Measurements from ENCODE around the gene HEBP1.

HEBP1 gene

DNA sequence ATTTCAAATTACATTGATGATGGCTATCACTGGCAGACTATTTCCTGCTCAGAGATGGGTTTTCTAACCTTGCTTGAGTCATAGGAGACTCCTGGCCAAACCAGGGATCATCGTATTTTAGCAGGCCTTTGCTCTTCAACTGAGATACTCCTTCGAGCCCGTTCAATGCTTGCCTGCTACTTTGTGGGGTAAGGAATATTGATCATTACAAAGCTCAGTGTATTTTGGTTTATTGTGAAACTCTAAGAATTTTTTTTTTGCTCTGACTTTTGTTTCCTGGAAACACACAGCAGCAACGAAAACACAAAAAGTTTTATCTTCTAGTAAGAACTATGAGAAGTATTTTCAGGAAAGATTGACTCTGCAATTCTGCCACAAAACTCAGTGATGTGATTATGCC lies 52.2 kb downstream of the HEBP1 start:
- no peak for DNase-seq

DNA sequence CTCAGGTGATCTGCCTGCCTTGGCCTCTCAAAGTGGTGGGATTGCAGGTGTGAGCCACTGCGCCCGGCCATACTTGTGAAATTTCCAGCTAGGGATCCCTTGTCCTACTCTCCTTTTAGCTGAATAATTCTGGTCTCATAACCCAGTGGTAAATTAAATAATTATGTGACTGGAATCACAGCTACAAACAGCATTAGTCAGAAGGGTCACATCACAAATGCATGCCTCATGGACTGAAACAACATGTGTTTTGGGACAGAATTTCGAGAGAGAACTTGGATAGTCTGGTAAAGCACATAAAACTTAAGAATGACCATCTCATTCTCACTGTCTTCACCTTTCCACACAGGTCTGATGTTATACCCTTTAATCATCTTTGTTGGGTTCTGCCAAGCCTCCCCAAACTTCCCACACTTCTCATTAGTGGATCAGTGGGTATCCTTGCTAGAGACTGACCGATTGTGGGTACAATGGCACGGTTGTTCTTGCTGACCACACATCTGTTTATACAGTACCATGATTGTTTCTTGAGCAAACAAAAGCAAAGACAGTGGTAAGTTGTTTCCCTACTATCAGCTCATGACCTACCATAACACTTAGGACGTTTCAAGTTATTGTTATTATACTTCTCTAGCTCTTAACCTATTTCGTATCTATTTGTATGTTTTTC lies 53.2 kb downstream of the HEBP1 start:
- no peak for DNase-seq

DNA sequence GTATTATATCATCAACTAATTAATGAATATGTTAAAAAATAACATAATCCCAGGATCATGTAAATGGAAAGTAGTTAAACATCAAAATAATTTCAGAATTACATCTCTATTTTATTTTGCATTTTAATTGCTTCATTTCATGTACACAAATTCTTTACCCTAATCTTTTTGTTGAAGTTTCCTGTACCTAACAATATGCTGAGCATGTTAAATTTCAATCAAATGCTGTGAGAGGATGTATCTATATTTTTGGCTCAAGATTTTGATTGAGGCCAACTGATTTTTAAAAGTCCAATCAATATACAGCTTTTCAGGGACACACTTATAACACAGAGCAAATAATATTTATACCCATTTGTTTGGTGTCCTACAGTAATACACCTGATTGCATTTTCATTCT lies 54.5 kb downstream of the HEBP1 start:
- DNase-seq: no peak

DNA sequence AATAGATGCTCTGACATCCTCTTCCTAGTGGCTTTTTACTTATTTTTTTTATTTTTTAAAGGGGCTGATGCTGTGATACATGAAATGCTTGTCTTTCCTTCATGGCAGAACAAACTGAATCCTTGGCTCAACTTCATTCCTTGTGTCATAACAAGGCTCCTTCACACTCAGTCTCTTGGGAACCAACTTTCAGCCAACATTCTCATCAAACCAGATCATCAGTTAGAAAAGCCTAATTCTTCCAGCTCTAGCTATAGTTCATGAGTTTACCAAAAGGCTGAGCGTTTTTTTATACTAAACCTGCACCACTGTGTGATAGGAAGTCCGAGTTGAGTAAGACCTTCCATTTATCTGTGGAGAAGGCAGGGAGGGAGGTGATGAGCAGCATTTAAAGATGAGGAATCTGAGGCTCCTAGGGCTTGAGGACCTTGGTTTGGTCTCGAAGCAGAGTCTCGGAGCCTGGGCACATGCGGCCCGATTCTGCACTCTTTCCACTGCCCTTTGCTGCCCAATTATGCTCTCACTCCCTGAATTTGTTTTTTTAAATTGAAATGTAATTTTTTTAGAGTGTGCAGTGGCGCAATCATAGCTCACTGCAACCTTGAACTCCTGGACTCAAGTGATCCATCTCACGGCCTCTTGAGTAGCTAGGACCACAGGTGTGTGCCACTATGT lies 56.3 kb downstream of the HEBP1 start:
- no peak for DNase-seq

DNA sequence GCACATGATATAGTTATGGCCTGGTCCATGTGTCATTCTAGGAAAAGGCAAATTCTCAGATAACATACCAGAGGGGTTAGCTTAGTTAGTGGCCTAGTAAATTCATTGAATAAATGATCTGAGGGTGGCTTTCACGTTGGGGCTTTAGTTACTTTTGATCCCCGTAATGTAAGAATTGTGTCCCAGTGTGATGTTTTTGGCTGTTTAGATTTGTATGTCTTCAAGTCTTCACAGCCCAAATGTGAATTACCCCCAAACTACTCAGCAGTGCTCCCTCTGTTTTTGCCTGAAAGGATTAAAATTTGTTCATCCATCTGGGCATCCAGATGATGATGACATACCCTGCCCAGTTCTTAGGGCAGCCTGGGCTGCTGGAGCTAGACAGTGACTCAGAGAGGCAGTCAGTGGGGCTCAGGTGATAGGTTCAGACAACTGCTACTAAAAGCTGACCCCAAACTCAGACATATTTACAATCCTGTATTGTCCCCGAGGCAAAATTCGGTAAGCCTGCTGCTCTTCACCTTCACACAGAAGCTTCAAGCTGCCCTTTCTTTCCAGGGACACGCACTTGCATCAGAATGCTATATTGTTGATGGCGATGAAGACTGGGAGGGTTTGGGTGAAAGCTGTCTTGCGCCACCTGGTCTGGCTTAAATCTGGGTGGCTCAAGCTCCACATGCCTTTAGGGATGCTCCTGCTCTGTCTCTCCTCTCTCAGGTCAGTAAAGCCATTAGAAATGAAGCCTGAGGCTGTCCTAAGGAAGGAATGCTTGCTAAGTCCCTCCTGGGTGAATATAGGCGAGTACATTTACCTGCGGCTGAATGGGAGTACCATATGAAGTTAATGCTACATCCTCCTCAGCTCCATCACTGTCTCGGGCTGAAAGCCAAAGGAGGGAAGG lies 58.4 kb downstream of the HEBP1 start:
- no peak for DNase-seq

DNA sequence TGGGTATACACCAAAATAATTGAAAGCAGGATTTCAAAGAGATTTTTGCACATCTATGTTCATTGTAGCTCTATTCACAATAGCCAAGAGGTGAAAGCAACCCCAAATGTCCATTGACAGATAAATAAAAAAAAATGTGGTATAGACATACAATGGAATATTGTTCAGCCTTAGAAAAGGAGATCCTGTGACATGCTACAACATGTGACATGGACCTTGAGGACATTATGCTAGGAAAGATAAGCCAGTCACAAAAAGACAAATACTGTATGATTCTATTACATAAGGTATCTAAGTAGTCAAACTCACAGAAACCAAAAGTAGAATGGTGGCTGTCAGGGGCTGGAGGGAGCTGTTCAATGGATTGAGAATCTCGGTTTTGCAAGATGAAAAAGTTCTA lies 60.2 kb downstream of the HEBP1 start:
- DNase-seq: no peak

DNA sequence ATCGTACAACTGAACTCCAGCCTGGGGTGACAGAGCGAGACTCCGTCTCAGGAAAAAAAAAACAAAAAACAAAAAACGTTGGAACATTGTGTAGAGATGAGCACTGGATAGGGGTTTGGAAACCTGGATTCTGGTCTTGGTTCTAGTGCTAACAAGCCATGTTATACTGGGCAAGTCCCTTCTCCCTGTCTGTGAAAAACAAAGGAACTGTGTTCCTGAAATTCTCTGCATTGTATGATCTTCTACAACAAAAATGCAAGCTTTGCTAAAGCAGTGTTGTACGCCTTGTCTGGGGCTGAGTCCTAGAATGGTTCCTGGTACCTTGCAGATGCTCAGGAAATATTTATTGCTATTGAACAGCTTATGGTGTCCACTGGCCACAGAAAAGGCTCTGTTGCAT lies 61.5 kb downstream of the HEBP1 start:
- DNase-seq: no peak

DNA sequence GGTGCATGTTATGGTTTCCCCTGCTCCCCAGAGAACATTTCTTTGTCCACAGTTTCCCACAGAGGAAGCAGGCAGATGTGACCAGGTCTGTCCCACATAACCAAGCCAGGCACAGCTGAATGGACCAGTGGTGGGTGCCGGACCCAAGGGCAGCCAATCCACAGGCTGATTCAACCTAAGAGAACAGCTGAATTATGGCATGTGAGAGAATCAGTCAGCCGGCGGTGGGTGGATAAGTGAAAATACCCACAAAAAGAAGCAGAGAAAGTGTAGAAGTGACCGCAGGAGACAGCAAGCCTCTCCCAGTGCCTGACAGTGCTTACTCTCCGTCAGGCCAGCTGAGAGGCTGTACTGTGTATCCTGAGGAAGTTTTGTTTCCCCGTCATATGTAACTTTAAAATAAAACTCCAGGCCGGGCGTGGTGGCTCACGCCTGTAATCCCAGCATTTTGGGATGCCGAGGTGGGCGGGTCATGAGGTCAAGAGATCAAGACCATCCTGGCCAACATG lies 63.0 kb downstream of the HEBP1 start:
- DNase-seq: no peak

DNA sequence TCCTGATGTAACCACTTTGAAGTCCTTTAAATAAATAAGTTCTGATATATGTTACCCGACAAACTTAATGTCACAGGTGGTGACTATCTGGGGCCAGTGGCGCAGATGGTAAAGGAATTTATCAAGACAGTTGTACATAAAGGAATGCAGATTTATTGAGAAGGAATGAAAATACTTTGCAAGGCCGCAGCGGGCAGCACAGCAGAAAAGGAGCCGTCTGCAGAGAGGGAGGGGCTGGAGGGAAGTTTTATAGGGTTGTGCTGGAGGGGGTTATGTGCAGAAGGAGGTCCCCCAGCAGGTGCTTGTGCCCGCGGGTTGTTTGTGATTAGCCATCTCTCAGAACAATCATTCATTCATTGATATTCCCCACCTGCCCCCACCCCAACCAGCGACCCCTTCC lies 65.5 kb downstream of the HEBP1 start:
- DNase-seq: no peak

DNA sequence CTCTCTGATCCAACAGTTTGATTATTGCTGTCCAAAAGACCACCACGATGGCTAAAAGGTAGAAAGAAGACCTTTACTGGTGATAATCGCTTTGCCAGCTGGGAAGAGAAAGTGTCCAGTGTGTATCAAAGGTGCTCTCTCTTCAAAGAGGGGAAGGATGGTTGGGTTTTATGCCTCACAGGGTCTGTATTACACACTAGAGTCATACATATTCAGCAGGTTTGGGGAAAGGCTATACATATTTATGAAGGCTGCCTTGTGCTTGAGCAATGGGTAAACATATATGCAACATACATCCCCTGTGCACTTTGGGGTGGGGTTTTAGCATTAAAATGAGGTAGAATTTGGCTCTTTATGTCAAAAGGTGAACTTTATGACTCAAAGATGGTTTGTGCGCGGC lies 66.3 kb downstream of the HEBP1 start:
- no peak for DNase-seq

DNA sequence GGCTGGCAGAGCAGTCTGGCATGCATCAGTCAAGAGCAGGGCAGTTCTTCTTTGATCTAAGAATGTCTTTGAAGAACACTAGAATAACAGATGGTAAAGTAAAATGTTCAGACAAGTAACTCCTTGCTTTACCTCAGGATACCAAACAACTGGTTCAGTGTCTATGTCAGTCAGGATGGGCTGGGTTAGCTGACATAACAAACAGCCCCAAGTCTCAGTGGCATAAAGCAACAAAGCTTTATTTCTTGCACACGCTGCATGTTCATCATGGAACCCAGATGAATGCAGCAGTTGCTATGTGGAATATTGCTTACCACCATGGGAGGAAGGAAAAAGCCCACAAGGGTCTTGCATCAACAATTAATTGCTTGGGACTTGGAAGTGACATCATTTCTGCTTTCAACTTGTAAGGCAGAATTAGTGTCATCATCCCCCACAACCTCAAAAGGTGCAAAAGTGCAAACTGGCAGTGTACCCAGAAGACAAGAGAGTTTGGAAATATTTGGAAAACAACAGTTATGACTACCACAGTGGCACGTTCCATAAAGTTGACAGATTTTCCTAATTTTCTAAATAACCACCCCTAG lies 69.3 kb downstream of the HEBP1 start:
- DNase-seq: no peak

DNA sequence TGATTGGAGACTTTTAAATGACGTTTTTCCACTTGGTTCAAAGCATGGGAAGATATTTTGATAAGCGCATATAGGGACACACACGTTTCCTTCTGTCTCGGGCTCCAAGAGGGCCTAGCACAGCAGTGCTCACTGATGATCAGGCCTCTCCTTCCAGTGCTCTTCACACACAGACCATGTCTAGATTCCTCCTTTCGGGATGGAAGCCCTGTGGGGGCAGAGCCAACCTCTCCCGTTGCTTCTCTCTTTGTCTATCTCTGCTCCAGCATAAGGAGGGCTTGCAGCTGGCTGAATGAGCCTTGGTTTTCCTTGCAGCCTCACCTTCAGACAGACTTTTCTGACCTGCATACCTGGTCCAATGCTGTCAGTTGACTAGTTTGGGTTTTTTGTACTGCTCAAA lies 70.4 kb downstream of the HEBP1 start:
- DNase-seq: no peak

DNA sequence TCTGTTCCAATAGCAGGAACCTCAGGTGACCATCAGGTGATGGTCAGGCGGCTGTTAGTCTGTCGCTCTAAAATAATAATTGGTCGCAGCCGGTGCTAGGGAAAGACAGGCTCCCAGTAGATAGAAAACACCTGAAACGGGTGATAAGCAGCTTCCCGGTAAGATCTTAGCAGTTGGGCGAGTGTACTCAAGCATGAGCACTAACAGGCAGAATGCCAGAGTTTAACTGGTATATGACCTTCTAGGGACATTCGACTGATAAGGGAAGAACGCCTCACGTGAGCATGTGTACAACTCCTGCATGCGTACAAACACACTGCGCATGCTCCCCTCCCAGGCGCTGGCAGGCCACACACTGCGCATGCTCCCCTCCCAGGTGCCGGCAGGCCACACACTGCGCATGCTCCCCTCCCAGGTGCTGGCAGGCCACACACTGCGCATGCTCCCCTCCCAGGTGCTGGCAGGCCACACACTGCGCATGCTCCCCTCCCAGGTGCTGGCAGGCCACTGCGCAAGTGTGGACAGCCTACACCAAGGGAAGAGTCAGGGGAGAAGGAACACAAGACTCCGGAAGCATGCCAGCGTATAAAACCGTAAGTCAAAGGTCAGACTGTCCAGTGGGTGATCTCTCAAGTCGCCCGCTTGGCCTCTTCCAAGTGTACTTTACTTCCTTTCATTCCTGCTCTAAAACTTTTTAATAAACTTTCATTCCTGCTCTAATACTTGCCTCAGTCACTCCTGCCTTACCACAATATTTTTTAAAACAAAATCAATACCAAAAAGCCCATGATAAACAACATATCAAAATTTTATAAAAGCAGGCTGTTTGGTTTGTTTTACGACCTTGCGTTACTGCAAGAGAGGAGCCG lies 72.6 kb downstream of the HEBP1 start:
- peak; percentile 34 for DNase-seq

DNA sequence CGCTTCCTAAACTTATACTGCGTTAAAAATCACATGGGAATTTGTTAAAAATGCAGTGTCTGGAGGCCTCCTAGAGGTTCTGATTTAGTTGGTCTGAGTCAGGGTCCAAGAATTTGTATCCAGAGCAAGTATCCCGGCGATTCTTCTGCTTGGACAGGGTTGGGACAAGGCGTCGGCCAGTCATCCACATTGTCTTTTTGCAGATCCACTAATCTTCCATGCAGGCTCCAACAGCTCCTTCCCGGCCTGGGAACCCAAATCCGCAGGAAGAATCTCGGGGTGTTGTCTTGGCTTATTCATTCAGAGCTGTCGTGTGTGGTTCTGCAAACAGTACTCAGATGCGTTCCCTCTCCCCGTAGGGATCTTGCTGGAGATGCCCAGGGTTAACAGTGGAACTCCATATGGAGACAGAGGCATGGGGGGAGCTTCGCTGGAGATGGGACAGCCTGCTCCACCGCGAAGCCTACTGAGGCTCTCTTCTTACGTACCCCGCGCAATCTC lies 73.4 kb downstream of the HEBP1 start:
- DNase-seq: no peak

DNA sequence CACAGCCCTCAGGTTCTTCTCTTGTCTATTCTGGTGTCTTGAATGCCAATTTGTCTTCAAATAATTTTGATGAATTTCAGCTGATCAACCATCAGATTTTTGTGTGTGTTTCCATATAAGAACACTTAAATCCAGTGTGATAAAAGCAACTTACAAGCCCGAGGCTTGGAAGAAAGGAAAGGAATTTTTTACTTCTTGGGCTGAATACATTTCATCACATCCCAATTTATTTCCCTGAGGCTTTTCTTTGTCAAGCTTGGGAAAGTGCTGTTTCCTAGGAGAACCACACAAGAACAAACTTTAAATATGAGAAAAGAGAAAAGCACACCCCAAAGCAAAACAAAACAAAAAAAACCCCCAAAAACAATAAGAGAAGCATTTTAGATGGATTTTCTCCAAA lies 74.7 kb downstream of the HEBP1 start:
- DNase-seq: no peak
